Measurements from ENCODE around the gene ZNF439.
"Not testable (repeated sequence)": the region's sequence is repeated elsewhere in the genome, so short reads cannot be mapped to it uniquely, and the experiment has no call there.

The ZNF439 gene

GRCh38 chr19:11848594-11849469, at the start of gene ZNF439:
TSS of gene ZNF439 (plus strand) at chr19:11848726. CDS start at chr19:11848868, 142 bp downstream.
- peak; percentile 87 for DNase-seq

- no peak for DNase-seq
These were observed 42.0 kb upstream of the ZNF439 start for GRCh38 chr19:11806354-11807098.

GRCh38 chr19:11807099-11807380, 41.5 kb upstream of the ZNF439 start:
- DNase-seq = no peak

- no peak for DNase-seq
These were observed 34.9 kb upstream of the ZNF439 start for GRCh38 chr19:11813703-11814028.

GRCh38 chr19:11814029-11814699, 34.4 kb upstream of the ZNF439 start, which contains the start of gene ZNF440:
TSS of gene ZNF440 (plus strand) at chr19:11814273. CDS start at chr19:11814448, 175 bp downstream.
- peak; percentile 85 for DNase-seq

DNA sequence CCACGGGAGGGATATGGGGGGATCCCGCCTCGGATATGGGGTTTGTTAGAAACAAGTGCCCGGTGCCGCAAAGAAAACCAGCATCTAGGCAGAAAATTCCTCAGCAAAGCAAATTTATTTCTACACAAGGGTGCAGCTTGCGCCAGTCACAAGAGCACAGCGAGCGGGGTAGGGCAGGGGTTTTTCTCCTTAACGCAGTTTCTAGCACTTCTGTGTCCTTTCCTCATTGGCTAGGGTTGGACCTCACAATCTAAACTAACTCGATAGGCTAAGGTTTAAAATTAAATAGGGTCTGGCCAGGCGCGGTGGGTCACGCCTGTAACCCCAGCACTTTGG, 33.9 kb upstream of the ZNF439 start:
- no peak for DNase-seq

GRCh38 chr19:11821474-11822109, 26.9 kb upstream of the ZNF439 start:
- DNase-seq = no peak

DNA sequence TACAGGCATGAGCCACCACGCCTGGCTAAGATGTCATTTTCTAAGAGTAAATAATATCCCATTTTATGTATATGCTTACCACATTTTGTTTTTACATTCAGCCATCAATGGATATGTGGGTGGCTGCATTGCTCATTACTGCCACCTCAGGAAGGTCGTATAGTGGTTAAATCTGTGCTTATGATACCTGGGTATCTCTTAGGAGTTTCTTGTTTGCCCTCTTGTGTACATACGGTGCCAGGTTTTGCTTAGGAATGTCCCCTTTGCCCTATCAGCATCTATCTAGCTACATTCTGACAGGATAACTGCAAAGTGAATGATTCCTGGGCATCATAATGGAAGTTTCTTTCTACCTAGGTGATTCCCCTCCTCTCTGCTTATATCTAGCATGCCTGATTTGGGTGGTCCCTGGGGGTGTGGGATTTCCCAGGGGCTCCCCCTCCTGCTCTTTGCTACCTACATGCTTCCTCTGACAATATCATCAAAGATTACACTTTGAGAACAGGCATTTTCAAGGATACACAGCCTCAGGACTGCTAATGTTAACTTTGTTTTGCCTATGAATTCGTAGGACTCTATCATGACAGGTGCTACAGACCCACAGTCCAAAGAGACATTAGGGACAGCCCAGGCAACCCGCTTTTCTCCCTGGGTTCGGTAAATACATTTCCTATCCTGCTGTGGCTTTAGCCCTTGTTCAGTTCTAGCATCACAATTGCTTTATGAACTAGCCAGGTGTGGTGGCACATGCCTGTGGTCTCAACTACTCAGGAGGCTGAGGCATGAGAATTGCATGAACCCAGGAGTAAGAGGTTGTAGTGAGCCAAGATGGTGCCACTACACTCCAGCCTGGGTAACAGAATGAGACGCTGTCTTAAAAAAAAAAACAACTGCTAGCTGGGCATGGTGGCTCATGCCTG, 19.3 kb upstream of the ZNF439 start:
- DNase-seq = not testable (repeated sequence)

DNA sequence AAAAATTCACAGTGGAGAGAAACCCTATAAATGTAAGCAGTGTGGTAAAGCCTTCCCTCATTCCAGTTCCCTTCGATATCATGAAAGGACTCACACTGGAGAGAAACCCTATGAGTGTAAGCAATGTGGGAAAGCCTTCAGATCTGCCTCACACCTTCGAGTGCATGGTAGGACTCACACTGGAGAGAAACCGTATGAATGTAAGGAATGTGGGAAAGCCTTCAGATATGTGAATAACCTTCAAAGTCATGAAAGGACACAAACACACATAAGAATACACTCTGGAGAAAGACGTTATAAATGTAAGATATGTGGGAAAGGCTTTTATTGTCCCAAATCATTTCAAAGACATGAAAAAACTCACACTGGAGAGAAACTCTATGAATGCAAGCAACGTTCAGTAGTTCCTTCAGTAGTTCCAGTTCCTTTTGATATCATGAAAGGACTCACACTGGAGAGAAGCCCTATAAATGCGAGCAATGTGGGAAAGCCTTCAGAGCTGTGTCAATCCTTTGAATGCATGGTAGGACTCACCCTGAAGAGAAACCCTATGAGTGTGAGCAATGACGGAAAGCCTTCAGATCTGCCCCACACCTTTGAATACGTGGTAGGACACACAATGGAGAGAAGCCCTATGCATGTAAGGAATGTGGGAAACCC, 16.1 kb upstream of the ZNF439 start:
- no peak for DNase-seq

- DNase-seq = no peak
These were observed 15.0 kb upstream of the ZNF439 start for GRCh38 chr19:11833541-11833940.

DNA sequence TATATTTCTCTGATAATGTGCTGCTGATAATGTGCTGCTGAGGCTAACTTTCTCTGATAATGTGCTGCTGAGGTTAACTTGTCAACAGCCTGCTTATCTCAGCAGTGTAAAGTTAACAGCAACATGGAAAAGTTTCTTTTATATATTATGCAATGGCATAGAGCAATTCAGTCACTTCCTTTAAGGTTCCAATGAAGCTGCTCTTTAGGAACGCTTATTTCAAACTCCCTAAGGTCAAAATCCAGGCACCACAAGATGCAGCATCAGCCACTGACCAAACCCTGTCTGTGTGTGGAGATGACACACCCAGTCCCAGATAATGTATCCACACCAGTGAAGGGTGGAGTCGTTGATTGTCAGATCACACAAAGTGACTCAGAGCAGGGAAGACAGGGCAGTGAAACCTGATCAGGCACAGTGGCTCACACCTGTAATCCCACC, 12.9 kb upstream of the ZNF439 start:
- DNase-seq = not testable (repeated sequence)

DNA sequence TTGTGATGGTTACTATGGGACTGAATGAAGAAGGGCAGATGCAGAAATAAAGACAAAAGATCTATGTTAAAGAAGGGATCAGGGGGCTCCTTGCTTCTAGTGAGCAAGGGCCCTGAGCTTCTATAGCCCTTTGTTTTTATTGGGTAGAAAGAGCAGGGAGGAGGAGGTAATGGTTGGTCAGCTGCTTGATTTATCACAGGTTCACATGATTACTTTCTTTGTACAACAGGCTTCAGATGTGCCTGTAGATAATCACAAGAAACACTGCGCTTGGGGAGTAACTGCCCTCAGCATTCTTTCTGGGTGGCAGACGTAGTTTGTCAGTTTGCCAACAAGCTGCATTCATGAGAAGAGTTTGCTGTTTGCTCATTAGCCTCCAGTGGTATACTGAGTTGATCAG, 4.8 kb upstream of the ZNF439 start:
- no peak for DNase-seq

- DNase-seq = not testable (repeated sequence)
These were observed 911 bp upstream of the ZNF439 start for GRCh38 chr19:11847615-11848014.

GRCh38 chr19:11848200-11848593, 329 bp upstream of the ZNF439 start:
- DNase-seq = no peak

DNA sequence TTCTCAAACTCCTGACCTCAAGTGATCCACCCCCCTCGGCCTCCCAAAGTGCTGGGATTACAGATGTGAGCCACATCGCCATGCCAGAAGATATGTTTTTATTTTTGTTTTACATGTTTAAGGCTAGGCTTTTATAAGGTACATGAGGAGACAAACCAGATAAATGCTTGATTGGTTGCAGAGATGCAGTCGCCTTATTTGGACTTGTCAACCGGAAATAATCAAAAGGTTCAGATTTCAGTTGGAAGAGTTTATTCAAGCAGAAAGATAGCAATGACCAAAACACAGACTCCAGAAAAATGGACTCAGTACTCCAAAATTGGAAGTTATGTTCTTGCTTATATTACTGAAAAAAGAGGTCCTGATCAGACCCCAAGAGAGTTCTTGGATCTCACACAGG, 1.8 kb downstream of the ZNF439 start:
- not testable (repeated sequence) for DNase-seq

- DNase-seq = no peak
These were observed 4.8 kb downstream of the ZNF439 start for GRCh38 chr19:11853358-11853757.

- DNase-seq = no peak
These were observed 8.2 kb downstream of the ZNF439 start for GRCh38 chr19:11856596-11857250.

DNA sequence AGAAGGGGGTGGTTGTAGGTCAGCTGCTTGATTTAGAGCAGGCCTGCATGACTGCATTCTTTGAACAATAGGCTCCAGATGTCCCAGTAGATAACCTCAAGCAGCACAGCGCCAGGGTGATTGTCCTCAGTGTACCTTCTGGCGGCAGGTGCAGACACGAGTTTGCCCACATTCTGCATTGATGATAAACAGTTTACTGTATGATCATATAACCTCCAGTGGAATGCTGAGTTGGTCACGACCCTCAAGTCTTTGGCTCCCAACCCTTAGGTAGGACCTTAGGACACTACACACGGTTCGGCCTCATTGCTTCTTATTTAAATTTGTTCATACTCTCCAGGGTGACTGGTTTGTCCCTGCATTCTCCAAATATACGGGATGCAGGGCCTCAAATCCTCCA, 12.2 kb downstream of the ZNF439 start:
- DNase-seq = no peak

GRCh38 chr19:11861301-11861700, 12.8 kb downstream of the ZNF439 start:
- DNase-seq = no peak

DNA sequence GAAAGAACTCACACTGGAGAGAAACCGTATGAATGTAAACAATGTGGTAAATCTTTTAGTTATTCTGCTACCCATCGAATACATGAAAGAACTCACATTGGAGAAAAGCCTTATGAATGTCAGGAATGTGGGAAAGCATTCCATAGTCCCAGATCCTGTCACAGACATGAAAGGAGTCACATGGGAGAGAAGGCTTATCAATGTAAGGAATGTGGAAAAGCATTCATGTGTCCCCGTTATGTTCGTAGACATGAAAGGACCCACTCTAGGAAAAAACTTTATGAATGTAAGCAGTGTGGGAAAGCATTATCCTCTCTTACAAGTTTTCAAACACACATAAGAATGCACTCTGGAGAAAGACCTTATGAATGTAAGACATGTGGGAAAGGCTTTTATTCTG, 19.2 kb downstream of the ZNF439 start:
- DNase-seq = not testable (repeated sequence)

- DNase-seq = no peak
These were observed 19.7 kb downstream of the ZNF439 start for GRCh38 chr19:11868188-11868587.
